HG02852 (cell line): ENCODE results near the gene USP2.

ENCODE experiments used
- ATAC-seq: cut with Tn5 transposase; IDR thresholded peaks from one replicate; pipeline ENCODE4 v1.9.1; 2021; ENCODE audit warnings: mild to moderate bottlenecking, moderate library complexity; ENCODE audit not compliant: unreplicated experiment

The USP2 gene

GRCh38 chr11:119307219-119307618 lies 74.3 kb downstream of the USP2 start:
- ATAC-seq = no peak

GRCh38 chr11:119306373-119306890 lies 75.1 kb downstream of the USP2 start:
- ATAC-seq = no peak

DNA sequence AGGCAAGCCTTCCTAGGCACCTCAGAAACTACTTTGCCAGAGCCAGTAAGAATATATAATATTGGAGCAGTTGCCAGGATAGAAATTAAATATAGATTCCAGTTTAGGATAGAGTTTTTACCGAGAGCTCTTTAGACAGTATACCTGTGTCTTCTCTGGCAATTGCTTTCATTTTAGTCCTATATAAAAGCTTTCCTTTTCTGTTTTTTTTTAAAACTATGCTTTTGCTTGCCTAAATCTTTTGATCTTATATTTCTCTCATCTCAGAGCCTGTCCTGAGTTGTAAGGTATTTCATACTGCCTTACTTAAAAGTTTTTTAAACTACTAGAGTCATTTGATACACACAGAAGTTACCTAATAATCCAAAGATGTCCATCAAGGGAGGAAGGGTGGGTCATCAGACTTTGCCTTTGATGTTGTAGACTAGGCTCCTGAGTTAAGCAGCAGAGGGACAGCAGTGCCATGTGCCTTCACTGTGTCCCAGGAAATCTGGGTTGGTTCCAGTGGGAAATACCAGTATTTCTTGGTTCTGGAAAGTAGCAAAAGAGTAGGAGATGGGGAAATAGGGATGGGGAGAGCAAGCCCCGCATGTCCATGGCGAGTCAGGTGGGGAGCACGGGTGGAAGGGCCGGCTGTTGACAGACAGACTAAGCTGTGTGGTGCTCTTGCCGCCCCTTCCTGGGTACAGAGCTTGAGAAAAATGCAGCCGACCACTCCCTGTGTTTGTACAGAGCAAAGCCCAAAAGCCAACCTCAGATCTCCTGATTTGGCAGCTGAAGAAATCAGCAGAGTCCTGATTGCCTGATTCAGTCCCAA lies 75.7 kb downstream of the USP2 start:
- no peak for ATAC-seq
